WTC11 (cell line): ENCODE measurements around the gene C14orf93.

Source experiments
- ATF3 ChIP-seq: sonication (generic); formaldehyde crosslinking; conservative IDR thresholded peaks from 2 replicates; pipeline ENCODE4 v1.8.1; 2022; ENCODE audit warnings: mild to moderate bottlenecking, missing genetic modification reagents
- CTCF ChIP-seq: fragments of 200-600 bp; IDR thresholded peaks from 2 replicates; pipeline ENCODE4 v1.8.0; 2022; ENCODE audit warnings: antibody characterized with exemption
- FOXP1 ChIP-seq: sonication (generic); formaldehyde crosslinking; IDR thresholded peaks from 2 replicates; pipeline ENCODE4 v1.8.0; 2022; ENCODE audit warnings: missing genetic modification reagents, mild to moderate bottlenecking, moderate library complexity, borderline replicate concordance
- JUN ChIP-seq: sonication (generic); formaldehyde crosslinking; IDR thresholded peaks from 2 replicates; pipeline ENCODE4 v1.8.0; 2023; ENCODE audit warnings: mild to moderate bottlenecking, missing genetic modification reagents
- SP1 ChIP-seq: sonication (generic); formaldehyde crosslinking; conservative IDR thresholded peaks from 2 replicates; pipeline ENCODE4 v1.8.1; 2022; ENCODE audit warnings: missing genetic modification reagents
- TP53 ChIP-seq: sonication (generic); formaldehyde crosslinking; IDR thresholded peaks from 2 replicates; pipeline ENCODE4 v1.8.1; 2023; ENCODE audit warnings: mild to moderate bottlenecking, missing genetic modification reagents
- ZBTB43 ChIP-seq: sonication (generic); formaldehyde crosslinking; IDR thresholded peaks from 2 replicates; pipeline ENCODE4 v1.8.1; 2023; ENCODE audit warnings: mild to moderate bottlenecking, missing genetic modification reagents
- ZNF121 ChIP-seq: sonication (generic); formaldehyde crosslinking; IDR thresholded peaks from 2 replicates; pipeline ENCODE4 v1.8.0; 2023; ENCODE audit warnings: missing genetic modification reagents
- TF ChIP-seq, protein P1 (sequence below): sonication (generic); formaldehyde crosslinking; IDR thresholded peaks from 2 replicates; pipeline ENCODE4 v1.8.0; 2022; ENCODE audit warnings: missing genetic modification reagents

- TF ChIP-seq CTCF (no peak), SP1 (CRISPR knock-in tag) (no peak), ZBTB43 (CRISPR knock-in tag) (no peak), ZNF121 (CRISPR knock-in tag) (no peak), TP53 (CRISPR knock-in tag) (no peak), JUN (no peak), ATF3 (CRISPR knock-in tag) (no peak), FOXP1 (CRISPR knock-in tag) (no peak)
- TF ChIP-seq, protein P1, sequence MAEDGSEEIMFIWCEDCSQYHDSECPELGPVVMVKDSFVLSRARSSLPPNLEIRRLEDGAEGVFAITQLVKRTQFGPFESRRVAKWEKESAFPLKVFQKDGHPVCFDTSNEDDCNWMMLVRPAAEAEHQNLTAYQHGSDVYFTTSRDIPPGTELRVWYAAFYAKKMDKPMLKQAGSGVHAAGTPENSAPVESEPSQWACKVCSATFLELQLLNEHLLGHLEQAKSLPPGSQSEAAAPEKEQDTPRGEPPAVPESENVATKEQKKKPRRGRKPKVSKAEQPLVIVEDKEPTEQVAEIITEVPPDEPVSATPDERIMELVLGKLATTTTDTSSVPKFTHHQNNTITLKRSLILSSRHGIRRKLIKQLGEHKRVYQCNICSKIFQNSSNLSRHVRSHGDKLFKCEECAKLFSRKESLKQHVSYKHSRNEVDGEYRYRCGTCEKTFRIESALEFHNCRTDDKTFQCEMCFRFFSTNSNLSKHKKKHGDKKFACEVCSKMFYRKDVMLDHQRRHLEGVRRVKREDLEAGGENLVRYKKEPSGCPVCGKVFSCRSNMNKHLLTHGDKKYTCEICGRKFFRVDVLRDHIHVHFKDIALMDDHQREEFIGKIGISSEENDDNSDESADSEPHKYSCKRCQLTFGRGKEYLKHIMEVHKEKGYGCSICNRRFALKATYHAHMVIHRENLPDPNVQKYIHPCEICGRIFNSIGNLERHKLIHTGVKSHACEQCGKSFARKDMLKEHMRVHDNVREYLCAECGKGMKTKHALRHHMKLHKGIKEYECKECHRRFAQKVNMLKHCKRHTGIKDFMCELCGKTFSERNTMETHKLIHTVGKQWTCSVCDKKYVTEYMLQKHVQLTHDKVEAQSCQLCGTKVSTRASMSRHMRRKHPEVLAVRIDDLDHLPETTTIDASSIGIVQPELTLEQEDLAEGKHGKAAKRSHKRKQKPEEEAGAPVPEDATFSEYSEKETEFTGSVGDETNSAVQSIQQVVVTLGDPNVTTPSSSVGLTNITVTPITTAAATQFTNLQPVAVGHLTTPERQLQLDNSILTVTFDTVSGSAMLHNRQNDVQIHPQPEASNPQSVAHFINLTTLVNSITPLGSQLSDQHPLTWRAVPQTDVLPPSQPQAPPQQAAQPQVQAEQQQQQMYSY (CRISPR knock-in tag): no peak
Measured at GRCh38 chr14:23047034-23047634, 37.2 kb upstream of the C14orf93 start.
